Activated effector memory CD4-positive, alpha-beta T cell treated with anti-CD3 and anti-CD28 coated beads, Interleukin-2, amount 50 U/mL, for 16 hours (primary cell): ENCODE results near the gene CNTNAP2.
"Not testable (repeated sequence)": the region's sequence is repeated elsewhere in the genome, so short reads cannot be mapped to it uniquely, and the experiment has no call there.

ENCODE experiments used
- DNase-seq: peaks from one replicate; pipeline ENCODE4 v3.0.0-alpha.2; 2020

The CNTNAP2 gene

DNA sequence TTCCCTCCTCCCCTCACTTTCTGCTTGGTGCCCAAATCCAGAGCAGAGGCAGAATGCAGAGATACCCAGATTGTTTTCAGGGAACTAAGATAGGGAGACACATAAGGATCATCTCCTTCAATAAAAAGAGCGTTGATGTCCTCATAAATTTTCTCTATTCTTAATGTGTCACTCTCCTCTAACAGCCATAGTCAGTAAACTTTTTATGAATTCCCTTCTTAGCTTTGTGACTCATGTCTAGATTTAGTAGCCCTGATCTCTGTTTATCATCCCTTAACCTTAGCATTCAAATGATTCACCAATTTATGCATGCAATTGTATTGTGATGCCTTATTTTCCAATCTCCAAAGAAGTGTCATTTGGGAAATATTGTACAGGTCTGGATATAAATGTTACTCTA is 1478.4 kb downstream of the CNTNAP2 start:
- DNase-seq = no peak

DNA sequence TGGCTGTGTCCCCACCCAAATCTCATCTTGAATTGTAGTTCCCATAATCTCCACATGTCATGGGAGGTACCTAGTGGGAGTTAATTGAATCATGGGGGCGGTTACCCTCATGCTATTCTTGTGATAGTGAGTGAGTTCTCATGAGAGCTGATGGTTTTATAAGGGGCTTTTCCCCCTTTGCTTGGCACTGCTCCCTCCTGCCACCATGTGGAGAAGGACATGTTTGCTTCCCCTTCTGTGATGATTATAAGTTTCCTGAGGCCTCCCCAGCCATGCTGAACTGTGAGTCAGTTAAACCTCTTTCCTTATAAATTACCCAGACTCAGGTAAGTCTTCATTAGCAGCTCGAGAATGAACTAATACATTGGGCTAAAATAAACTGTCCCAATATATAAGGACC is 1482.1 kb downstream of the CNTNAP2 start:
- DNase-seq = not testable (repeated sequence)

DNA sequence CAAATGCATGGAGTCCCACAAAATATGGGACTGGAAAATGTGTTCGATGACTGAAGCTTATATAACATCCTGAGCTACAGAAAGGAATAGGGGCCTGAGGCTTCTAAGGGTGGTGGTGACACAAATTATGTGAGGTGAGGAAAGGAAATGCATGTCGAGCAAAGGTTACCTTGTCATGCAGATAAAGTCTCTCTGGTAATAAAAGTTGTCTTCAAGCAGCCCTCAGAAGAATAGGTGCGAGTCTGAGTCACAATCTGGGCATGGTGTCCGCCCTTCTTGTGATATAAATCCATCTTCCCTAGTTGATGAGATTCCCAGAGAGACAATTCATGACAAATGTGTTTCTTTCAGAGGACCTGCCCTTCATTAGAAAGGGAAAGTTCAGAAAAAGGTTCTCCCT is 1488.7 kb downstream of the CNTNAP2 start:
- DNase-seq = no peak

DNA sequence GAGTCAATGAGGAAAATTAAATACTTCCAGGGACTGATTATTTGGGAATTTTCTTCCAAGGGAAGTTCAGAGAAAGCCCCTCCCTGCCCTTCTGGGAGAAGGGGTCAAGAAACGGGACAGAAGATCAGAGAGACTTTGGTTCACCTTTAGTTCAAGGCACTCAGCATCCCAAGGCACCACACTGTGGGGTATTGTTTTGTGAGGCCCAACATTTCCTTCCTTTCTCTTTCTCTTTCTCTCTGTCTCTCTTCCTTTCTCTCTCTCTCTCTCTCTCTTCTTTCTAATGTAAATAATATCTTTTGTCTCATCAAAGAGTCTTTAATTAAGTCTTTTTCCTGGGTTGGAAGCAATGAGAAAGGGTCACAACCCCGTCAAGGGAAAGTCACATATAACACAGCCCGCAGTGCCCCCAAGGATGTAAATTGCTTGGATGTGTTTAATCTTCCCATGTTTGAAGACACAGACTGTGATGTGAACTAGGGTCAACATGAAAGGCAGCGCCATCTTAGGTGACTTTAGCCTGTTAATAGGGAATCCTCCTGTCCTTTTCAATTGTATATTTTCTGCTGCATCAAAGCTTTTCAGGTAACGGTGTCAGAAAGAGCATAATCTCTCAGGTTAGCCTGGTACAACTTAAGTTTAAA is 1490.7 kb downstream of the CNTNAP2 start:
- no peak for DNase-seq

DNA sequence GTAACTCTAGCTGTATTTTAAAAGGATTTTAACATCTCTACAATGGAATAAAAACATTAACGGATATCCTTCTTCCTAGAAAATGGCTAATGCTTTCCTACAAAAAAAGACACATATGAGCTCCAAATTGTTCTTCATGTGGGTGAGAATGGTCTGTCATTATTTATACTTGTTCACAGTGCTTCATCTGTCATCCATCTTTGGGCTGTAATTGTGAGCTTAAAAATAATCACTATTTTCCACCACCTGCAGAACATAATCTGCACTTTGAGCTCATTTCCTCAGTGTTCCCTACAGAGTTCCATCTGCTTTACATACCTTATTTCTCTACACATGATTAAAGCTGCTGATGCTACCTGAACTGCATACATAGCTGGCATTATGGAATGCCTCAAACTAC is 1494.8 kb downstream of the CNTNAP2 start:
- DNase-seq = no peak

DNA sequence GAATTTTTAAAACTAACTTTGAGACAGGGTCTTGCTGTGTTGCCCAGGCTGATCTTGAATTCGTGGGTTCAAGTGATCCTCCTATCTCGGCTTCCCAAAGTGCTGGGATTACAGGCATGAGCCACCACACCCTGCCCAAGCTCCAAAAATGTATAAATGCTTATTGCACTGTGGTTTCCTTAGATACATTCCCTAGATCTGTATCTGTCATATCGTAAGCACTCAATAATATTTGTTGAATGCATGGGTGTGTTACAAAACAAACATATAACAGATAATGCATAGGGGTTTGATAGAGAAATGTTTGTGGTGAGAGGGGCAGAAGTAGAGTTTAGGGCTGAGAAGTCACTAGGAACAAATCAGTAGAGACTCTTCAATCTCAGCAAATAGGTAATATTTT is 1518.7 kb downstream of the CNTNAP2 start:
- no peak for DNase-seq

DNA sequence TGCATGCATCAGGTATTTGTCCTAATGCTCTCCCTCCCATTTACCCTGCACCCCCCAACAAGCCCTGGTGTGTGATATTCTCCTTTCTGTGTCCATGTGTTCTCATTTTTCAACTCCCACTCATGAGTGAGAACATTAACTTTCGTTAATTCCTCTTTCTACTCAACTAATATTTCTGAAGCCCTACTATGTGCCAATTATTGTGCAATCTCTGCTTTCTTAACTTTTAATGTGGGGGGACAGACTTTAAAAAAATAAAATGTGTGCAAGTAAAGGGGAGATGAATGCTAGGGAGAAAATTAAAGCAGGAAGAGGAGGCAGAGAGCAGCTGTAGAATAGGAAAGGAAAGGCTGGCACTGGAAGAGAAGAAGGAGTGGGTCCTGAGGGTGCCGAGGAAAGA is 1520.0 kb downstream of the CNTNAP2 start:
- no peak for DNase-seq

DNA sequence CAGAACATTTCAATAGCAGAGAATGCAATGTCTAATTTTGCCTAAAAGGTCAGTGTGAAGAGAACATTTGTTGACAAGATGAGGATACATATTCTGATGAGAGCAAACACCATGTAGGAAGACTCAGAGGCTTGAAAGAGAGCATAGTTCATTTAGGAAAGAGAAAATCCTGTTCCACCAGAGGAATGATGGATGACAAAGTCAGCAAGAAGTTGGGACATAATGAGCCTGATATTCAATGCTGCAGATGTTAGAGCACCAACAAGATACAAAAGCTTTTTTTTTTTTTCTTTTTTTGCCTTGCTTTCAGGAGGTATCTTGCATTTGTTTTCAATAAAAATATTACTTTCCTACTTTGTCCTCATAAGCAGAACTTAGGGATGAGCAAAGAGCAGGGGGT is 1522.0 kb downstream of the CNTNAP2 start:
- DNase-seq = no peak

DNA sequence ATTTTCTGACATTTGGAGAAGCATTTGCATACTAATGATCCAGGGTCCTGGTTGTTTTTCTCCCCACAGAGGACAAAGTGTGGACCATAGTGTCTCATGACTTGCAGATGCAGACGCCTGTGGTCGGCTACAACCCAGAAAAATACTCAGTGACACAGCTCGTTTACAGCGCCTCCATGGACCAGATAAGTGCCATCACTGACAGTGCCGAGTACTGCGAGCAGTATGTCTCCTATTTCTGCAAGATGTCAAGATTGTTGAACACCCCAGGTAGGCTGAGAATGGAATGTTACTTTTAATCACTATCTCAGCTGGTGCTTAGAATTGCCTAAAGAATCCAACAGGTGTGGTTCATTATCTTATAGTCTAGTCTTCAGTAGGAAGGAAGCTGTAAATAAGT is 1522.4 kb downstream of the CNTNAP2 start:
- DNase-seq = no peak

DNA sequence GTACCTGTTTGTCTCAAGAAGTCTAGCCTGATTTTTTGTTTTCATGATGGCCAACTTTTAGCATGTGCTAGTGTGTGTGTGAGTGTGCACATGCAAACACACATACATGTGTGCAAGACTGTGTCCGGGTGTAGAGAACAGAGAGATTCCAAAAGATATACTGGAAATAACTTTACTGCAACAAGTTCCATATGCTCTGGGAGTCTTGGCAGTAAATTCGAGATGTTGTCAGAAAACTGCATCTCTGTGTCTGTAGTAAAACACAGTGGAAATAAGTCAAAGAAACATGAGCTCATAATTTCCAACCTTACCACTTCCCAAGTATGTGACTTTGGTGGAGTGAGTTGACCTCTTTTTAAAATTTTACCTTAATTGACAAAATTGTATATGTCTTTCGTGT is 1523.2 kb downstream of the CNTNAP2 start:
- no peak for DNase-seq

DNA sequence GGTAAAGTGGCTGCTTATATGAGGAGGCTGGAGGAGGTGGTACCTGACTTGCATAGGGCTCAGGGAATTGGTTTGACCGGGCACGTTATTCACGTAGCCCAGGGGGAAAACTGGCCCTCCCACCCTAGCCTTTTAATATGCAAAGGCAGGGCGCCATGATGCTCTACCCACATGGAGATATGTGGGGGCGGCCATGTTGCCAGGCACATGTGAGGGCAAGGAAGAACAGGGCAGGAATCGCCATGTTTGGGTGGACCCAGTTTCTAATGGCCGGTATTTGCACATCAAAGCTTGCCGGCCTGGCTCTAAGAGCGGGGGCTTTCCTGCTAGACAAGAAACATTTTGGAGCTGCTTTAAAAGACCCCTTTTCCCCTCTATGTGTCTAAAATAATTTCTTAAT is 1524.2 kb downstream of the CNTNAP2 start:
- no peak for DNase-seq

DNA sequence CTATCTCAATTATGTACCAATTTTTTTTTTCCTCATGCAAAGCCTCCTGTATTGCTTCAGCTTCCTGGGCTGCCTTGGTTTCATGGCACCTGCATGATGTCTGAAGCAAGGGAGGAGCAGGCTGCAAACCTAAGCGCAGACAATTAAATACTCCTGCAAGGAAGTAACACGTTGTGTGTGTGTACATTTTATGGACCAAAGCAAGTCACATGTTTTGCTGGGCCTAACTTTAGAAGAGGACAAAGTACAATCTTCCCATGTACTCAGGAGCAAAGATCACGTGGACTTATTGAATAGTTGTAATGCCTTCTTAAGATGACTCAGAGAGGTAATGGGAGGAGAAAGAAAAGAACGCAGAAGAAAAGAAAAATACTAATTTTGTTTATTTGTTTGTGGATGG is 1530.0 kb downstream of the CNTNAP2 start:
- no peak for DNase-seq

DNA sequence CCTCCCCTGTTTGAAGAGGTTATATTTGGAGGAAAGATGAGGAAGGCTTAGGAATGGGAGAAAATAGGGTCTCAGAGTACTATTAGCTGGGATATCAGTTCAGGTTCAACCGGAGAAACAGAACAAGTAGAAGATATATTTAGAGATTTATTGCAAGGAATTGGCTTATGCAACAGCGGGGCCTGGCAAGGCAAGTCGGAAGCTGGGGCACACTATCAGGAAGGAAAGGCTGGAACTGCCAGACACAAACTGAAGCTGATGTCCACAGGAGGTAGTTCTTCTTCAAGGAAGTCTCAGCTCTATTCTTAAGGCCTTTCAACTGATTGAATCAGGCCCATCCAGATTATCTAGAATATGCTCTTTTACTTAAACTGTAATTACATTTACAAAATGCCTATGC is 1534.4 kb downstream of the CNTNAP2 start:
- DNase-seq = no peak

DNA sequence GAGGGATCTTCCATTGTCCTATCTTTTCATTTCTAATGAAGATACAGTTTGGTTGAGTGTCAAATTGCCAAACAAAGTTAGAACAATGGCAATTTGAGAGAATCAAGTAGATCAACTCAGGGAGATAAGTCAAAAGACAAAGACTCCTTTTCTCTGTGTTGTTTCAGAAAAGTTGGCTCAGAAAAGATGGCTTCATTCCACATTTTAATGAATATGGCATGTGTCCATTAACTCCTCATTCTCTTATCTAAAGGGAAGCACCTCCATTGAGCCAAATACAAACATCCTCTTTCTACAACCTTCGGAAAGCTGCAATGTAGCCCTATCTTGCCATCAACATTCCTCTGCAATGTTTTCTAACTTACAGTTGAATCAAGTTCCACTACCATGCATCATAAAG is 1535.0 kb downstream of the CNTNAP2 start:
- no peak for DNase-seq

DNA sequence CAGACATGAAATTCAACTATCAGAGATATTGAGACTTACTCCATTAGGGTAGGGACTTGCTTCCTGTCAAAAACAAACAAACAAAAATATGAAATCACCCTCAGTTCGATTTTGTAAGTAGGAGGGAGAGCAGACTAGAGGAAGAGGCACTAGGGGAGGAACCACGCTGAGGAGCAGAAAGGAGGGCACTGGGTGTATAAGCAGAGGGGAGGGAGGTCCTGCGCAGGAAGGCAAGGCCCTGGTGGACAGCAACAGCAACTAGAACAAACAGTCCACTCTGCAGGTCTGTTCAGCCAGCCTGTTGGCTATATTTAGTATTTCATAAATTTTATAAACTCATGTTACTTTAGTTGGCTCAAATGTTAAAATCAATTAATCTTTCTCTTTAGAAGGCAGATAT is 1536.9 kb downstream of the CNTNAP2 start:
- DNase-seq = no peak

DNA sequence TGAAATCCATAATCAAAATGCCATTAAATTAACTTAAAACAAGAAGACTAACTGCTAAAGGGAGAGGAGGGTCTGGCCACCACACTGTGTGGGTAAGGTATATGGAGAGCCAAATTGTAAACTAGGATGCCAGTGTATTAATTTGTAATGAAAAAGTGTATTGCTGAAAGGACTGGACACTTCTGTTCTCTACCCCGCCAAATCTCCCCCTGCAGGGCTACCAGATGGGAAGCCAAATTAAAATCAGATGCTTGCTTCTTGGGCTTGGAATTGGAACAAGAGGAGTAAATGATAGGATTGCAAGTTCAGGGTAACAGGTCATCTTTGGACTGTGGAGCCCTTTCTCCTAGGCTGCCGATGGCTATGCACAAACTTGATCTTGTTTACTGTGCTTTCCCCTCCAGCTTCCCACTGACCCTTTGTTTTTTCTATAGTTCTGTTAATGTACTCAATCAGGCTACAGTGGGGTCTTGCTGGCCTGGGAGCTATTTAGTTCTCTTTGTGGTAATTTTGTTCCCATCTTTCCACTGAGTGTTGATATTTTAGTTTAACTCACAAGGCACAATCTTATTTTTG is 1541.9 kb downstream of the CNTNAP2 start:
- DNase-seq = no peak

DNA sequence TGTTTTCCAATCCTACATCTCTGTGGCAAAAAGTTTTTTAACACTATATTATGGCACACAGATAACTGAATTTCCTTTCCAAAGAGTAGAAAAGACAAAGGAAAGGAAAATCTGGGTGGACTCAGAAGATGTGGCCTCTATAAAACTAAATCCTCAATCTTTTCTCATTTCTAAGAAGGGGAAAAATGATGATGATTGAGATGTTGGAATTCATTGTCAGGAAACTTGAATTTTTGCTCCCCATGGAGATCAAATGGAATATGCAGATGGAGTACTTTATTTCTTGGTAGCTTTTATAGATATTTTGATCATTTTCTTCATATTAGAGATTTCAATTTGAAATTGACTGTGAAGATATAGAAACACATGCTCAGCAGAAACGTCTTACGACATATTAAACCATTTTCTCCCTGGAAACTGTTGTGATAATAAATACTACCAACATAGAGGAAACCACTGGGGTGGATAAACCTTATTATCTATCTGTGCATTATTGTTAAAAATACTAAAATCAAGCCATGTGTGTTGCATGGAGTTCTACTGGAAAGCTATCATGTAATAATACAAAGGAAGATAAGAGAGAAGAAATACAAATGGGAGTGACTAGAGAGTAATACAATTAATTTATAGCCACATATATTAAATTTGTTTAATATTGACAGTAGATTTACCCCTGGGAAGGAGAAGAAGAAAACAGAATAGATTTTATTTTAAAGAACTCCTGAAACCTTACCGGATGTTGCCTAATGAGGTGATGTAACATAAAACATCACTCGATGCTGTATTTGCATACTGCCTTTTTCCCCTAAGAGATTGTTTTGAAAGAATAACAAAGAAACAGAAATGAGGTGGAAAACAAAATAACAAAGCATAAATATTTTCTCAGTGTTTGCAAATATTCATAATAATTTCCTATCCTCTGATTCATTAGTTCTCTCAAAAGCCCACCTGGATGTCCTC is 1542.7 kb downstream of the CNTNAP2 start:
- DNase-seq = no peak

DNA sequence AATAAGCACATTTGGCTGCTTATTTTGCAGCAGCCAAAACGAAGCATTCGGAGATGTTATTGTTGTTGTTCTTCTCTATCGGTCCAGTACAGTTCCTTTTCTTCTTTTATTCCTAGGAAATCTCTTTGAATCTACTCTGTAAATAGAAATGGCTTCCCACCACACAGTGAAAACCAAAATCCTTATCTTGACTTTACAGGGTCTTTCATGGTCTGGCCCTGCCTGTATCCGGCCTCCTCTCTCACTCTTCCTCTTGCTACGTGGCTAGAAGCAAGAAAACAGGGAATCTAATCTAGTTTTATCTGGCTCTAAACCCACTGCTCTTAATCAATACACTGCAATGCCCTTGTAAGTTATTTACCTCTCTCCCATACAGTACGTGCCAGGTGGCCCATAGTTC is 1547.9 kb downstream of the CNTNAP2 start:
- no peak for DNase-seq

DNA sequence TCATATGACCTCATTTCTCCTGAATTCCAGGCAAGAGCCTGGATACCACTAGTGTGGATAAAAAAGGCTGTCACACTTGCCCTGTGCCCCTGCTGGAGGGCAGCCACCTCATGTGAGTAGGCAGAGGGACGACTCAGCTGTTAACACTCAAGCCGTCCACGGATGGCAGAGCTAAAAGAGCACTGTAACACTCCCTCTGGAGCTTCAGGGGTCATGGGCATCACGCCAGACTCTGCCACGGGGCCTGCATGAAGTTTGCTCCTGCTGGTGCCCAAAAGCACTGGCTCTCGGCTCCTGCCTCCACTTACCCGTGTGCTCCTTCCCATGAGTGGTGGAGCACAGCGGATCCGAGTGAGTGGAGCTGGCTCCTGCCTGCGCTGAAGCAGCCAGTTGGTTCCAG is 1554.2 kb downstream of the CNTNAP2 start:
- DNase-seq = no peak

DNA sequence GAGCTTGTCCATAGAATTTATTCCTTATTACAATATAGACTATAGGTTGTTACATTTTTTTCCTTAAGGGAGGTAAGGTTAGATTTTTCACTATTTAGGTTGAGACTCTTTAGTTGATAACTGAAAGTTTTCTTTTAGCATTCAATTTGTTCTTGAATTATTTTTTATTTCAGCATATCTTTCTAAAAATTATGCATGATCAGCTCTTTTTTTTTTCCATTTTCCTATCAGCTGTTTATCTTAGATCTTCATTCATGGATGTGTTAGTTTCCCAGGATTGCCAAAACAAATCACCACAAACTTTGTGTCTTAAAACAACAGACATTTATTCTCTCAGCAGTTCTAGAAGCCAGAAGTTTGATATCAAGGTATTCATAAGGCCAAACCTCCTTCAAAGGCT is 1558.1 kb downstream of the CNTNAP2 start:
- DNase-seq = no peak

DNA sequence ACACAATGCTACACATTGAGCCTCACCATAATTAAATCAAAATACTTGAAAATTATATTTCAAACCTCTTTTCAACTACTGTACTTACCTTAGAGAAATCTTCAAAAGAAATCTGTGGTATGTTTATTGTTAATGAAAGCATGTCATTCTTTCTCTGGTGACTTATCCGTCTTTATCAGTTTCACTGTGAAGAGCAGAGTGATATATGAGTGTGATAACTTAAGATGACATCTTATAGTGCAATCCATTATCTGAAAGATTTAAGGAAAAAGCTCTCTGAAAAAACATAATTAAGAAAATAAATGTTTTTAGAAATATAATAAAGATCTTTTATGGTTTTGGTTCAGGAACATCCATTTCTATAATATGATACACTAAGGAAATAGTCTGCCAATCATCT is 1562.3 kb downstream of the CNTNAP2 start:
- DNase-seq = no peak

DNA sequence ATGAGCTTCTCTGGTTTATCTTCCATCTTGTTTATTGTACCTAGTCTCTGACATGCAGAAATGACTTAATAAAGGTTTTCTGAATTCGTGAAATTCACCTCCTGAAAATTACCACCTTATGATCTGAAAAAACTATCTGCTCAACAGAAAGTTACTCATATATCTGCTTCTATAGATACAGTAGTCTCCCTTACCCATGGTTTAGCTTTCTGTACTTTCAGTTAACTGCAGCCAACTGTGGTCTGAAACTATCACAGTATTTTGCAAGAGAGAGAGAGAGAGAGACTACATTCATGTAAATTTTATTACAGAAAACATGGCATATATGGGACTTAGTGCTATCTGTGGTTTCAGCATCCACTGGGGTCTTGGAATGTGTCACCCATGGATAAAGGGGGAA is 1564.9 kb downstream of the CNTNAP2 start:
- no peak for DNase-seq

DNA sequence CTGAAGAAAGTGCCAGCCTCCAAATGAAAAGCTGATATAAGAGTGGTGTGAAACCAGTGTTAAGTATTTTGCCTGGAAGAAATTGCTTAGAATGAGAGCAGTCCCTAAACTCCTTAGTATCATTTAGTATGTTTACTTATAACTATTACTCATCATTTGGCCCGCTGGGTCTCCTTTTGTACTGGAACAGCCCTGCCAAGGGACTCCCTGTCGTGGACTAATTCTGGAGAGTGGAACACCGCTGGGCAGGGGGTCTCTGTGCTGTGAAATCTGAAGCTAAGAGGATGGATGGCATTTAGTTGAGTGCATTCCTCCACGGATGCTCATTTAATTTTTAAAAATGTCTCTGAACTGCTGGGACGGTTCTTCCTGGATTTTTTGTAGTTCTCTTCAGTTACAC is 1584.1 kb downstream of the CNTNAP2 start:
- DNase-seq = no peak

DNA sequence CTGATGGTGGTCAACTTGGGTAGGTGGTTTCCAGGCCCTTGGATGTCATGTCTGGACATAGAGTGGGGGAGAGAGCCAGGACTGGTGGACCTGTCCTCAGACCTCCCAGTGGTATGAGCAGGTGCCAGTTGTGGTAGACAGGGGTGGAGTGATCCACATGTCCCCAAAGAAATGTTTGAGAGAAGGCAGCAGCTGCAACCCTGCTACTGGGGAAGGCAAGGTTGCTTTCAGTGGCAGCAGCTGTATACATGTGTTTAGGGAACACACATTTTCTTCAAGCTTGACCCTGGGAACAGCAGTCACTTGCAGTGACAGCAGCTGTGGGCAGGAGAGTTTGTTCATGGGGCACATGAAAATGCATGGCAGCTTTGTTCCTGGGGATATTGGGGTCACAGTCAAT is 1591.3 kb downstream of the CNTNAP2 start:
- DNase-seq = no peak
